GM21515 (cell line): ENCODE measurements around the gene TMC8.
"Not testable (repeated sequence)": the region's sequence is repeated elsewhere in the genome, so short reads cannot be mapped to it uniquely, and the experiment has no call there.

ENCODE experiments used
- ATAC-seq: cut with Tn5 transposase; IDR thresholded peaks from one replicate; pipeline ENCODE4 v1.9.1; 2021; ENCODE audit not compliant: unreplicated experiment

Gene TMC8

GRCh38 chr17:78147315-78147998 lies 16.9 kb downstream of the TMC8 start:
- ATAC-seq = peak; percentile 38

- no peak for ATAC-seq
Measured at GRCh38 chr17:78148286-78149016, 17.9 kb downstream of the TMC8 start.

- no peak for ATAC-seq
Measured at GRCh38 chr17:78151514-78152008, 21.0 kb downstream of the TMC8 start.

GRCh38 chr17:78154903-78155811 lies 24.6 kb downstream of the TMC8 start:
- ATAC-seq = peak; percentile 47

GRCh38 chr17:78159575-78160158 lies 29.1 kb downstream of the TMC8 start:
- ATAC-seq = no peak

- ATAC-seq = no peak
Measured at GRCh38 chr17:78163881-78164747, 33.5 kb downstream of the TMC8 start.

- no peak for ATAC-seq
Measured at GRCh38 chr17:78164748-78165607, 34.4 kb downstream of the TMC8 start.

GRCh38 chr17:78166416-78166815 lies 35.8 kb downstream of the TMC8 start:
- no peak for ATAC-seq

- peak; percentile 48 for ATAC-seq
Measured at GRCh38 chr17:78168242-78168902, 37.8 kb downstream of the TMC8 start, which contains the start of gene SYNGR2. Gene SYNGR2, plus strand, starts transcription at chr17:78168581. Its CDS starts 36 bp downstream, at chr17:78168617.

GRCh38 chr17:78168903-78169793 lies 38.6 kb downstream of the TMC8 start:
- ATAC-seq = peak; percentile 3

- ATAC-seq = no peak
Measured at GRCh38 chr17:78170692-78171590, 40.4 kb downstream of the TMC8 start.

- not testable (repeated sequence) for ATAC-seq
Measured at GRCh38 chr17:78171591-78172248, 41.1 kb downstream of the TMC8 start.

- ATAC-seq = no peak
Measured at GRCh38 chr17:78172249-78173051, 41.9 kb downstream of the TMC8 start.

- ATAC-seq = peak; percentile 34
Measured at GRCh38 chr17:78173097-78173715, 42.6 kb downstream of the TMC8 start.
